Muscle layer of colon (tissue), 2 donors: Measurements from ENCODE around the gene LAMA3.
"Not testable (repeated sequence)": the region's sequence is repeated elsewhere in the genome, so short reads cannot be mapped to it uniquely, and the experiment has no call there.

ENCODE experiments used
- H3K27ac ChIP-seq: one replicate; pipeline ENCODE4 v1.7.0; 2013; ENCODE audit warnings: low read depth, mild to moderate bottlenecking, low read length, moderate library complexity
- H3K27me3 ChIP-seq, 2 donors: one replicate each; pipeline ENCODE4 v1.7.0; 2013; ENCODE audit warnings: low read length in 2 of 2, mild to moderate bottlenecking in 2 of 2; ENCODE audit not compliant: insufficient read depth in 2 of 2, control insufficient read depth in 1 of 2
- H3K36me3 ChIP-seq: one replicate; pipeline ENCODE4 v1.7.0; 2013; ENCODE audit warnings: mild to moderate bottlenecking, low read length; ENCODE audit not compliant: insufficient read depth
- H3K4me1 ChIP-seq: one replicate; pipeline ENCODE4 v1.7.0; 2013; ENCODE audit warnings: mild to moderate bottlenecking, low read length; ENCODE audit not compliant: insufficient read depth
- H3K4me3 ChIP-seq, 2 donors: one replicate each; pipeline ENCODE4 v1.7.0; 2013; ENCODE audit warnings: low read length in 2 of 2, low read depth in 1 of 2, mild to moderate bottlenecking in 1 of 2, moderate library complexity in 1 of 2
- H3K9ac ChIP-seq: one replicate; pipeline ENCODE4 v1.7.0; 2013; ENCODE audit warnings: low read length
- H3K9me3 ChIP-seq: one replicate; pipeline ENCODE4 v1.7.0; 2013; ENCODE audit warnings: mild to moderate bottlenecking, low read length
- donor health status: abdominal sarcoma.
- donor health status: Adenocarcinoma of cecum.

LAMA3 gene

DNA sequence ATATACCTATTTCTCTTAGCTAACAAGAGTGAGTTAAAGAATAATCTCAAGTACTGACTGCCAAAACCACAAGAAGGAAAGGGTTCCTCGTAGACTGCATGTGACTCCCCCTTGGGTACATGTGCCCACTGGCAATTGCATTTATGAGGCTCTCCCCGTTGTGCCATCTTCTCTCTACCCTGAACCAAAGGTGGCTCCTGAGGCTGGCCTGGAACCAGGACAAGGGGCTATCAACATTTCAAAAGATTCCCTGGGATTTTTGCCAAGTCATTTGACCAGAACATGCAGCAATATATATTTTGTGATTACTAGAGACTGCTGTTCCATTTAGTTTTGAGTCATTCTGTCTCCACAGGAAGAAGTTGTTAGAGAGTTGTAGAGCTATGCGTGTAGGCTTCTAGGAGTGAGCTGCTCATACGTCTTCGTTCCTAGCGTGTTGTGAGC is 45.8 kb downstream of the LAMA3 start:
- H3K27ac ChIP-seq, result no peak overlapping the region
- no peaks in the 10 kb centered on the region for H3K9me3 ChIP-seq

DNA sequence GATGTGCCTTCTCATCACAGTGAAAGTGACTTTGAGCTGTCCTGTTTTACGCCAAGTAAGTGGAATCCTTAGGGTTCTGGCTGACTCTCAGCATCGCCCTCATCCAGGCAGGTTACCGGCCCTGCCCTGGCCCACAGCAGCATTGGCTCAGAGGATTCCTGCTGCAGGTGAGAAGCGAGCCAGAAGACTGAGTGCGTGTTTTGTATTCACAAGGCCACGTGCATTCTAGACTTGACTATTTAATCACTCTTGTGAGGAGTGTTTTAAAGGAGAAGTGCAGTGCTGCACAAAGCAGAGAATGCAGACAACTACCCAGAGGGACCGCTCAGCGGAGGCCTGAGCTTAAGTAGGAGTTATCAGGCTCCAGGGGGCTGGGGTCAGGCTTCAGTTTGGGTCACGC is 48.3 kb downstream of the LAMA3 start:
- no peaks in the 10 kb centered on the region for H3K36me3 ChIP-seq
- H3K4me3 ChIP-seq, result no peak overlapping the region
- H3K9me3 ChIP-seq, result no peaks in the 10 kb centered on the region
- no peaks in the 10 kb centered on the region for H3K4me1 ChIP-seq
- H3K27me3 ChIP-seq, result no peaks in the 10 kb centered on the region
- H3K27ac ChIP-seq, result no peak overlapping the region
- H3K9ac ChIP-seq, result no peak overlapping the region

More for the DNA sequence above, 45.8 kb downstream of the LAMA3 start:
- Histone ChIP-seq H3K27me3 (no peaks in the 10 kb centered on the region), H3K4me3 (no peak overlapping the region), H3K4me1 (no peaks in the 10 kb centered on the region), H3K9ac (no peak overlapping the region), H3K36me3 (no peaks in the 10 kb centered on the region)

DNA sequence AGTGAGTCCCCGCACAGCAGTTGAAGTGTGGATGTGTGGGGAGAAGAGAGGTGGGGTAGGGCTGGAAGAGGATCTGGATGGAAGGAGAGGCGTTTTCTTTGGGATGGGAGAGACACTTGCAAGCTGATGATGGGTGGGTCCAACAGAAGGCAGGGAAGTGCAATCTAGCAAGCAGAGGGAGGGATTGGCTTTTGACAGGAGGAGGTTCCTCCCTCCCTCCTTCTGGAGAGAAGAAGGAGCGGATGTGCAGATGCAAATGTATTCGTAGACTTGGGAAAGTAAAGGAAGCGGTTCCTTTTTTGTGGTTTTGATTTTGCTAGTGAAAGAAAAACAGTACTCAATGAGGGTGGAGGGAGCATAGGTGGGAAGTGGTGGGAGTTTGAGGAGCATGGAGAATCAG is 48.9 kb downstream of the LAMA3 start:
- Histone ChIP-seq H3K4me3 (no peak overlapping the region), H3K27me3 (no peaks in the 10 kb centered on the region)

DNA sequence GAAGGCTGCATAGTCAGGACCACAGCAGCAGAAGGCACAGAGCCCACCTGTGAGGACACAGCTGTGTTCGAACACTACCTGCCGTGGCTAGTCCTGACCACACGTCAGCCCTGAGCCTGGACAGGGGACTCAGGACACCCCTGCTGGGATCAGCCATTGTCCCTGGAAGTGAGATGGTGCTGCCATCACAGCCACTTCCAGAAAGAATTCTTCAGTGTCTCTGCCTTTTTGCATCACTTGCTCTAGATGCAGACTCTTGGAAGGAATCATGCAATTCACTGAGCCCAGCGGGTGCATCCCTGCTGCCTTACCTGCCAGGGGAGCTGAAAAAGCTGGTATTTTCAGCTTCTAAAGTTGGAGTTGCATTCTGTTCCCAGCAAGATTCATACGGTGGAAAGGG is 49.3 kb downstream of the LAMA3 start:
- Histone ChIP-seq H3K27me3 (no peaks in the 10 kb centered on the region), H3K27ac (no peak overlapping the region), H3K36me3 (no peaks in the 10 kb centered on the region), H3K4me1 (no peaks in the 10 kb centered on the region), H3K4me3 (no peak overlapping the region), H3K9me3 (no peaks in the 10 kb centered on the region), H3K9ac (no peak overlapping the region)

More for the DNA sequence above, 48.9 kb downstream of the LAMA3 start:
- no peaks in the 10 kb centered on the region for H3K9me3 ChIP-seq
- no peak overlapping the region for H3K9ac ChIP-seq
- H3K36me3 ChIP-seq, result no peaks in the 10 kb centered on the region
- H3K4me1 ChIP-seq, result no peaks in the 10 kb centered on the region
- no peak overlapping the region for H3K27ac ChIP-seq

DNA sequence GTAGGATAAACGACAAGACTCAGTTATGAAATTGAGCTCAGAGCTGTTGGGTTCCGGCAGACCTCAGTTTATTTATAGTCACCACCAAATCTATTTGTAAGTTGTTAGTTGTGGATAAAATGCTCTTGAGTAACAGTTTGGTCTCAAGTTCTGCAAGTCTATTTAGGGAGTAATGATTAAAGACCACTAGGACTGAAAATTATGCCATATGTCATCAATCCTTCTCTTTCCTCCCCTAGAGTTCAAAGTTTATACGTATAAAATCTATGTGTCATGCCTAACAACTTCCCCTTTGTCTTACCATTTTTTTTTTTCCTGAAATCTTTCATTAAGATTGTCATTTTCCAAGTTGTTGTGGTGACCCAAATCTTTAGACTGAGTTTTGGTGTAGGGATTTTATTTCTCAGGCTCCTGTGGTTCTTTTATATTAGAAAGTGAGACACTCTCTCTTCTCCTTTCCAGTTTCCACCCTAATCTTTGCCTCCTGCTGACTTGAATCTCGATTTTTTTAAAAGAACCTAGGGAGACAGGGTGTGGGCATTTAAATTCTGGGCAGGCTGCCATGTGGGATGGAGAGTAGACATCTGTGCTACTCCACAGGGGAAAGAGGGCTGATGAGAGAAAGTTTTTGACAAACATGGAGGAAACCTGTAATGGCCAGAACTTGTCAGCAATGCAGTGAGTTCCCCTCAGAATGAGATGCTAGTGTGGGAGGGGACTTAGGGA is 51.0 kb downstream of the LAMA3 start:
- no peak overlapping the region for H3K4me3 ChIP-seq
- no peak overlapping the region for H3K27ac ChIP-seq

DNA sequence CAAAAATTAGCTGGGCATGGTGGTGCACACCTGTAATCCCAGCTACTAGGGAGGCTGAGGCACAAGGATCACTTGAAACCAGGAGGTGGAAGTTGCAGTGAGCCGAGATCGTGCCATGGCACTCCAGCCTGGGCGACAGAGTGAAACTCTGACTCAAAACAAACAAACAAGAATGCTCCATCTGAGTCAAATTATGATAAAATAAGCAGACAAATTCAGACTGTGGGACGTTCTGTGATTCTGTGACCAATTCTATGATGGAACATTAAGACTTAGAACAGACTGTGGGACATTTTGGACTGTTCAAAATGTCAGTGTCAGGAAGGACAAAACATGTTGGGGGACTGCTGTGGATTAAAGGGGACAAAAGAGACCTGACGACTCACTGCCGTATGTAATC is 52.7 kb downstream of the LAMA3 start:
- H3K36me3 ChIP-seq, H3K9me3 ChIP-seq, H3K4me3 ChIP-seq, H3K27ac ChIP-seq, H3K9ac ChIP-seq, H3K27me3 ChIP-seq, H3K4me1 ChIP-seq: not testable (repeated sequence)

More for the DNA sequence above, 51.0 kb downstream of the LAMA3 start:
- Histone ChIP-seq H3K36me3 (no peaks in the 10 kb centered on the region), H3K9me3 (no peaks in the 10 kb centered on the region), H3K9ac (no peak overlapping the region), H3K27me3 (no peaks in the 10 kb centered on the region), H3K4me1 (no peaks in the 10 kb centered on the region)

DNA sequence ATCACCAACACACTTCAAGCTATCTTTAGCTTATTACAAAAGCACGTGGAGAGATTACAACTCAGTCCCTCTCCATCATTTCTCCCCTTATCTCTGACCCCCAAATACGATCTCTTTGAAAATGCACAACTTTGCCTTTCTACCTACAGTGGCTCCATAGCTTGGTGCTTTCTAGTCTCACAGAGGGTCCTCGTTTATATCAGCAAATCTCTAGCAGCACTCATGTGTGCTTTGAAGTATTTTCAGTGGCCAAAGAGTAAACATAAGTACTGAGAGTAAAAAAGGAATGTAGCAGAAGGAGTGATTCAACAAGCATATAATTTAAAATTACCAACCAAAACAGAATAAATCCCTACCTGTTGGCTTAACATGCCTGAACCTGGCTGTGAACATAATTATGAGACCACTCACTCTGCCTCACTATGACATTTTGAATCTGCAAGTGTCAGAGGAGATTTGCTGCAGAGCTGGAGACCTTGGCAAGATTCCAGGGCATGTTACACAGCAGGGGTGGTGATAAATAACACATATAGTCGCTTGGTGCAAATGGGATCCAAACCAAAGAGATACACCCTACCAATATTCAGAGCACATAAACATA is 54.6 kb downstream of the LAMA3 start:
- Histone ChIP-seq H3K27ac (no peak overlapping the region), H3K27me3 (no peaks in the 10 kb centered on the region), H3K4me3 (no peak overlapping the region), H3K36me3 (no peaks in the 10 kb centered on the region), H3K9ac (no peak overlapping the region), H3K9me3 (no peaks in the 10 kb centered on the region), H3K4me1 (no peaks in the 10 kb centered on the region)

DNA sequence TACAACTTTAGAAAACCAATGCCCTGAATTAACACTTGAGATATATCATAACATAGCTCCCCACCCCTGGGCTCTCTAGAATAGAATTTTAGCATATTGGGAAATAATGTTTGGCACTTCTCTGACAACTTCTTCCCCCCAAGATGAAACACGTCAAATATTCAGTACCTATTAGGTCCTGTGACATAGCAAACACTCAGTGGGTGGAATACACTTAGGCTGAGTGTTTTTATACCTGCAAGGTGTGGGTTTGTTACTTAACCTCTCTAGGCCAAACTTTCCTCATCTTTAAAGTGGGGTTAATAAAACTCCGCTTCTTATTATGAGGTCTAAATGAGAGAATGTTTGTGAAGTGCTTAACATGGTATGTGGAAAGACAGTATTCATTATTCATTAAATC is 56.1 kb downstream of the LAMA3 start:
- Histone ChIP-seq H3K9me3 (no peaks in the 10 kb centered on the region), H3K27me3 (no peaks in the 10 kb centered on the region), H3K36me3 (no peaks in the 10 kb centered on the region), H3K4me3 (no peak overlapping the region), H3K9ac (no peak overlapping the region), H3K4me1 (no peaks in the 10 kb centered on the region), H3K27ac (no peak overlapping the region)

DNA sequence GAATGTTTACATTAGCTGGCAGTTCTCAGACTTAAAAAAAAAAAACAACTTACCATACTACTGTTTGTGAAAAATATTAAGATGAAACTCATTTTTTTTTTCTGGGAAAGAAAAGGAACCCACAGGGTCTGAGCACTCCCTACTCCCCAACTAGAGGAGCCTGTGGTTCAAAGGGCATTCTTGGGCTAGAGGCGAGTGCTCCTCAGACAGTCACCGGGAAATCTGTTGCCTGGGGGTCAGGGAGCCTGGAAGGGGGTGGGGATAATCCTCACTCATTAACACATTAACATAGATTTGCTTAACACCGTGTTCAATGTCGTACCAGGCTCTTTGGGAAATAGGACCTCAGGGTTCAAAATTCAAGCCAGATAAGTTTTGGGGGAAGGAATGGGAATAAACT is 57.6 kb downstream of the LAMA3 start:
- Histone ChIP-seq H3K27ac (no peak overlapping the region), H3K9me3 (no peaks in the 10 kb centered on the region), H3K9ac (no peak overlapping the region), H3K4me1 (no peaks in the 10 kb centered on the region), H3K27me3 (no peaks in the 10 kb centered on the region), H3K36me3 (no peaks in the 10 kb centered on the region), H3K4me3 (no peak overlapping the region)

DNA sequence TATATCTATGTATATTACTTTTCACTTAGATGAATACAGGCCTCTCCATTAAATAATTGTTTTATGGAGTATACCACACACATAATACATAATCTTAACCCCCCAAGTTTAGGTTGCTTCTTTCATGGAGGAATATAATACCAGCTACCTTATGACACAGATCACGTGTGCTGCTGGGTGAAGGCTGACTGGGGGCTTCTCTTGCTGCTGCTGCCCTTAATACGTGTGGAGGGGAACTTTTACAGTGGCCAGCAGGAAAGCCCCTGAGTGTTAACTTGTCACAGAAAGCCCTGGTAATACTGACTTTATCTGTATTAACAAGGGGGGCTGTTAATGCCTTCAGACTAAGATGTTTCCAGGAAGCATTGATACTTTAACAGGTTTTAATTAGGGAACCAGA is 63.1 kb downstream of the LAMA3 start:
- H3K4me1 ChIP-seq, result no peaks in the 10 kb centered on the region
- no peak overlapping the region for H3K9ac ChIP-seq
- H3K27ac ChIP-seq, result no peak overlapping the region
- H3K9me3 ChIP-seq, result no peaks in the 10 kb centered on the region
- no peaks in the 10 kb centered on the region for H3K36me3 ChIP-seq
- no peaks in the 10 kb centered on the region for H3K27me3 ChIP-seq
- no peak overlapping the region for H3K4me3 ChIP-seq

DNA sequence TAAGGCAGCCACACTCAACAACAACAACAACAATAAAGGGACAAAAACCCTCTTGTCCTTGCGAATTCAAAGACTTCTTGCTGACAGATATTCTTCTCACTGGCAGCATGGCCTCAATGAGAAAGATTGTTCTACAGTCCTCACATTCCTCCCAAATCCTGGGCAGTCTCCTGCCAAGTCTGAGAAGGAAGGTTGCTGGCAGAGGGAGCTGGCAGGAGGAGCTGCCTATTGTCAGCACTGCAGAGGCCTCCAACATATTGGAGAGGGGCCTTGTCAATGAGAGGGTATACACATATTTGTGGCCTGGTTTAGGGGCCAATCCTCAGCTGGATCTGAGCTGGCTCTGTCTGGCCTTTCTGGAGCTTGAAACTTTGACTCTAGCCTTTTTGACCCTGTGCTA is 63.5 kb downstream of the LAMA3 start:
- no peak overlapping the region for H3K4me3 ChIP-seq
- no peaks in the 10 kb centered on the region for H3K36me3 ChIP-seq
- no peaks in the 10 kb centered on the region for H3K4me1 ChIP-seq
- H3K9ac ChIP-seq, result no peak overlapping the region
- no peaks in the 10 kb centered on the region for H3K9me3 ChIP-seq
- no peaks in the 10 kb centered on the region for H3K27me3 ChIP-seq
- no peak overlapping the region for H3K27ac ChIP-seq
